ENCODE measurements around the gene TBCK. TPM values are rescaled to one million over a fixed set of nuclear protein-coding genes. Genes with fewer than 3 reads are reported as not detected.

TBCK gene
- total and polyA plus RNA-seq, 9 of the 15 experiments (the other 6 are each of a cell fraction or from before 2014, with no cell fraction given) = 5.3 to 26.6 (median 16.2) TPM

GRCh38 chr4:106142616-106143127 is 173.3 kb downstream of the TBCK start (continued):
- TF ChIP-seq UBTF (IDR thresholded peaks at IDR 0.05; ENCODE audit: borderline replicate concordance in 1 of 2, low read depth in 2 of 2, low read length in 2 of 2) (no peak), IRF1 (CRISPR knock-in tag; IDR thresholded peaks at IDR 0.05; ENCODE audit: borderline replicate concordance) (no peak), GTF2F1 (IDR thresholded peaks at IDR 0.05; ENCODE audit: low read depth, low read length) (no peak), IRF9 (tag; IDR thresholded peaks at IDR 0.05) (no peak)

GRCh38 chr4:106140601-106141000 is 175.4 kb downstream of the TBCK start:
- no peak overlapping the region for H3K4me3 ChIP-seq
- BruUV-seq (replicated peaks) = no TSS peak
- H3K4me1 ChIP-seq (replicated peaks in 1 of 2; ENCODE audit: control insufficient read depth in 2 of 2, insufficient read depth in 2 of 2, low read length in 2 of 2) = no peaks in the 10 kb centered on the region
- WGBS (ENCODE audit: insufficient coverage, low coverage, missing lambda C conversion rate) = 22% methylated on average over 1 of the region's 1 CpG
- CTCF ChIA-PET (ENCODE audit: low intra/inter-chr PET ratio) = no interaction called here
- FAIRE-seq (no peak), ATAC-seq (no peak), DNase-seq (ENCODE audit: extremely low read depth in 1 of 4, low spot score in 3 of 4) (no peak)
- in situ Hi-C loops (cut with MboI) (no loop called here), intact Hi-C loops (cut with micrococcal nuclease) (no loop called here)
- no peak overlapping the region for H3K27ac ChIP-seq (ENCODE audit: extremely low read depth, low read depth, low read length)
- no peaks in the 10 kb centered on the region for H3K9me1 ChIP-seq (ENCODE audit: control insufficient read depth, insufficient read depth, low read length)
- no peaks in the 10 kb centered on the region for H3K36me3 ChIP-seq (ENCODE audit: control insufficient read depth, insufficient read depth, low read length)
- no peak overlapping the region for H2AFZ ChIP-seq (ENCODE audit: low read depth, low read length)
- H3K79me2 ChIP-seq (ENCODE audit: control insufficient read depth, insufficient read depth, low read length) = no peaks in the 10 kb centered on the region
- no peaks in the 10 kb centered on the region for H3K27me3 ChIP-seq (ENCODE audit: control insufficient read depth in 2 of 2, insufficient read depth in 2 of 2, low read length in 2 of 2)
- no peak overlapping the region for H3K9ac ChIP-seq (ENCODE audit: insufficient read depth in 1 of 2, low read depth in 2 of 2, low read length in 2 of 2)
- H3K4me2 ChIP-seq (ENCODE audit: insufficient read depth, low read length) = no peak overlapping the region
- H3K9me3 ChIP-seq (replicated peaks; ENCODE audit: control insufficient read depth, insufficient read depth, low read depth, low read length) = no peaks in the 10 kb centered on the region
- no peaks in the 10 kb centered on the region for H4K20me1 ChIP-seq (replicated peaks; ENCODE audit: control insufficient read depth, insufficient read depth, low read length)
- POLR2A ChIA-PET = no interaction called here
- TF ChIP-seq ZNF143 (CRISPR knock-in tag; IDR thresholded peaks at IDR 0.05) = no peak
- TF ChIP-seq POLR2AphosphoS5 (IDR thresholded peaks at IDR 0.05; ENCODE audit: control insufficient read depth, insufficient read depth, low read depth, low read length) = no peak
- no peak for TF ChIP-seq RBM34 (IDR thresholded peaks at IDR 0.05; ENCODE audit: borderline replicate concordance, insufficient read depth, low read length)
- TF ChIP-seq MBD1 (CRISPR knock-in tag; IDR thresholded peaks at IDR 0.05) = no peak
- TF ChIP-seq HOXB6 (CRISPR knock-in tag; IDR thresholded peaks at IDR 0.05; ENCODE audit: borderline replicate concordance) = no peak
- no peak for TF ChIP-seq KLF13 (tag; IDR thresholded peaks at IDR 0.05; ENCODE audit: borderline replicate concordance, low read depth)
- no peak for TF ChIP-seq HOMEZ (CRISPR knock-in tag; IDR thresholded peaks at IDR 0.05)
- TF ChIP-seq MAFF (IDR thresholded peaks at IDR 0.05; ENCODE audit: low read length) = no peak

All from K562 (cell line).